GM20000 (cell line): ENCODE results near the gene KY.
"Not testable (repeated sequence)": the region's sequence is repeated elsewhere in the genome, so short reads cannot be mapped to it uniquely, and the experiment has no call there.

Experiments
- DNase-seq: peaks from one replicate; pipeline ENCODE4 v3.0.0; 2012; ENCODE audit warnings: low spot score
- CTCF ChIP-seq: IDR thresholded peaks from 2 replicates; pipeline ENCODE4 v1.5.1; 2012; ENCODE audit warnings: mild to moderate bottlenecking, control low read depth; ENCODE audit errors: extremely low read depth, missing control alignments

Gene KY

GRCh38 chr3:134576831-134577230 lies 74.0 kb downstream of the KY start:
- TF ChIP-seq CTCF = no peak
- no peak for DNase-seq

- no peak for TF ChIP-seq CTCF
- no peak for DNase-seq
These were observed 74.4 kb downstream of the KY start for GRCh38 chr3:134576426-134576825.

- not testable (repeated sequence) for DNase-seq
These were observed 80.9 kb downstream of the KY start for GRCh38 chr3:134569899-134570298.

- no peak for DNase-seq
- TF ChIP-seq CTCF = no peak
These were observed 82.0 kb downstream of the KY start for GRCh38 chr3:134568790-134569189.

GRCh38 chr3:134567605-134568004 lies 83.2 kb downstream of the KY start:
- TF ChIP-seq CTCF = no peak
- no peak for DNase-seq

GRCh38 chr3:134564991-134565390 lies 85.8 kb downstream of the KY start:
- no peak for TF ChIP-seq CTCF
- DNase-seq = no peak

GRCh38 chr3:134563601-134564000 lies 87.2 kb downstream of the KY start:
- no peak for TF ChIP-seq CTCF
- DNase-seq = no peak

- TF ChIP-seq CTCF = no peak
- DNase-seq = no peak
These were observed 88.8 kb downstream of the KY start for GRCh38 chr3:134562055-134562454.
